HG03095 (cell line): ENCODE measurements around the gene LCE4A.
"Not testable (repeated sequence)": the region's sequence is repeated elsewhere in the genome, so short reads cannot be mapped to it uniquely, and the experiment has no call there.

Experiments used
- ATAC-seq: cut with Tn5 transposase; IDR thresholded peaks from one replicate; pipeline ENCODE4 v1.9.1; 2021; ENCODE audit warnings: moderate library complexity; ENCODE audit not compliant: unreplicated experiment

The LCE4A gene

GRCh38 chr1:152707860-152708259 is at the start of gene LCE4A:
Gene LCE4A, plus strand, starts transcription at chr1:152708160. Its CDS starts 916 bp downstream, at chr1:152709076.
- no peak for ATAC-seq

- no peak for ATAC-seq
Measured at GRCh38 chr1:152658649-152659048, 49.3 kb upstream of the LCE4A start.

GRCh38 chr1:152663098-152663497 is 44.9 kb upstream of the LCE4A start, which contains the start of gene LCE2D:
Gene LCE2D, plus strand, starts transcription at chr1:152663380. Its CDS starts 726 bp downstream, at chr1:152664106.
- no peak for ATAC-seq

GRCh38 chr1:152666171-152666570 is 41.8 kb upstream of the LCE4A start:
- ATAC-seq = not testable (repeated sequence)

GRCh38 chr1:152667648-152668047 is 40.3 kb upstream of the LCE4A start:
- no peak for ATAC-seq

GRCh38 chr1:152673016-152673415 is 34.9 kb upstream of the LCE4A start:
- no peak for ATAC-seq

GRCh38 chr1:152674983-152675382 is 33.0 kb upstream of the LCE4A start, which contains the start of gene LCE2C:
Gene LCE2C, plus strand, starts transcription at chr1:152675279. Its CDS starts 737 bp downstream, at chr1:152676016.
- not testable (repeated sequence) for ATAC-seq

- ATAC-seq = no peak
Measured at GRCh38 chr1:152679459-152679858, 28.5 kb upstream of the LCE4A start.

- no peak for ATAC-seq
Measured at GRCh38 chr1:152681616-152682015, 26.3 kb upstream of the LCE4A start.

GRCh38 chr1:152683846-152684245 is 24.1 kb upstream of the LCE4A start:
- ATAC-seq = no peak

GRCh38 chr1:152685823-152686222 is 22.1 kb upstream of the LCE4A start, which contains the start of gene LCE2B:
Gene LCE2B, plus strand, starts transcription at chr1:152686123. Its CDS starts 721 bp downstream, at chr1:152686844.
- not testable (repeated sequence) for ATAC-seq

- ATAC-seq = no peak
Measured at GRCh38 chr1:152697701-152698600, 10.0 kb upstream of the LCE4A start, which contains the start of gene LCE2A. Gene LCE2A, plus strand, starts transcription at chr1:152698345. Its CDS starts 557 bp downstream, at chr1:152698902.

- ATAC-seq = no peak
Measured at GRCh38 chr1:152699746-152700145, 8.2 kb upstream of the LCE4A start.

GRCh38 chr1:152718238-152718637 is 10.3 kb downstream of the LCE4A start:
- ATAC-seq = no peak

- ATAC-seq = no peak
Measured at GRCh38 chr1:152725261-152725660, 17.3 kb downstream of the LCE4A start.

- ATAC-seq = no peak
Measured at GRCh38 chr1:152728986-152729385, 21.0 kb downstream of the LCE4A start.

GRCh38 chr1:152735648-152736047 is 27.7 kb downstream of the LCE4A start:
- no peak for ATAC-seq

- ATAC-seq = no peak
Measured at GRCh38 chr1:152737997-152738396, 30.0 kb downstream of the LCE4A start.

GRCh38 chr1:152739841-152740240 is 31.9 kb downstream of the LCE4A start:
- ATAC-seq = no peak

- no peak for ATAC-seq
Measured at GRCh38 chr1:152741656-152742055, 33.7 kb downstream of the LCE4A start.

- ATAC-seq = no peak
Measured at GRCh38 chr1:152743371-152744145, 35.6 kb downstream of the LCE4A start.
